ENCODE results near the gene BRSK2.

BRSK2 gene

DNA sequence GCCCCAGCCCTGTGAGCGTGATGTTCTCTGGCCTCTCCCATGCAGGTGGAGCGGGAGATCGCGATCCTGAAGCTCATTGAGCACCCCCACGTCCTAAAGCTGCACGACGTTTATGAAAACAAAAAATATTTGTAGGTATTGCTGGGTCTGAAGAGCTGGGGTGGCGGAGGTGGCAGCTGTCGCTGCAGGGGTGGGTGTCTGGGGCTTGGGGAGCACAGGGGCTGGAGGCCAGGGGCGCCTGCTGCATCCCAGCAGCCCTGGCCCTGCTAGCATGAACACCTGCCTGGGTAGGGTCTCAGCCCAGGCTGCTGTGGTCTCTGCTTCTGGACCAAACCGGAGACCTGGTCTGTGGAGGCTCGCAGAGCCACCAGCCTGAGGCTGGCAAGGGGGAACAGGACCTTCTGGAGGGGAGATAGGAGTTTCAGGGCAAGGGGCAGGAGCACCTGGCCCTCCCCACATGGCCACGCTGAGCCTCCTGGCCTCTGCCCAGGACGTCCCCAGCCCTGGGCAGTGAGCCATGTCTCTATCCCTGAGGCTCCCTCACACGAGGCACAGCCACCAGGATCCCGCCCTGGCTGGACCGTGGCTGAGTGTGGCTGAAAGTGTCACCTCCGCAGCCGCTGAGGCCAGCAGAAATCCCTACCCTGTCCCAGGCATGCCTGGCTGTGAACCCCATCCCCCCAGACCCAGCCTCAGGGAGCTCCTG lies 48.7 kb downstream of the BRSK2 start:
- DNase-seq: no peak

GRCh38 chr11:1438967-1439330 lies 49.2 kb downstream of the BRSK2 start:
- DNase-seq: no peak

DNA sequence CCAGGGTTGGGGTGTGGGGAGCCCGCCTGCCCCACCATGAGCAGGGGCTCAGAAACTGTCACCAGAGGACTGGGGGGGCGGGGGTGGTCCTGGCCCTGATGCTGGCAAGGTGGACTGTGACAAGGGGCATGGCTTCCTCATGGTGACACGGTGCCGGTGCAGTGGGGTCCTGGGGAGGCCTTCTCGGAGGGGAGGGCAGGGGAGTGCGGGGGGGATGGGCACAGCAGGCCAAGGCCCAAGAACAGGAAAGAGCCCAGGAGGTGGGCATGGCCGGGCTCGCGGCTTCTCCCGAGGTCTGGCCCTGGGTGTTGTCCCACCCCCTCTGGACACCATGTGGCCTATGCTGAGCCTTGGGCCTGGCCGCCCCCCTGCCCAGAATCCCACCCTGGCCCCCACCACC lies 49.6 kb downstream of the BRSK2 start:
- DNase-seq: no peak

DNA sequence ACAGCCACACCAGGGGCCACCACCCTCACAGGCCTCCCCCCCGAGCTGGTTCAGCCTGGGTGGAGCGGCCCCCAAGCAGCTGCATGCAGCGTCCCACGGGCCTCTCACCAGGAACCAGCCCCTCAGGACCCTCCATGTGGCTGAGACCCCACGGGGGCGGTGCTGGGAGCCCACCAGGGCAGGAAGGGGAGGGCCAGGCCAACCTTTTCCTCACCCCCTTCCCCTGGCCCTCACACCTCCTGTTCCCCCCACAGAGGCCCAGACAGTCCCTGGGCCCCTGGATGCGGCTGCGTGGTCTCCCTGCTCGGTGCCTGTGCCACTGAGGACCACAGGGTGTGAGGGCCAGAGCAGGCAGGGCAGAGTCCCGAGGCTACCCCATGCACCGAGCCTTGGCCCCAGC lies 50.3 kb downstream of the BRSK2 start:
- no peak for DNase-seq

DNA sequence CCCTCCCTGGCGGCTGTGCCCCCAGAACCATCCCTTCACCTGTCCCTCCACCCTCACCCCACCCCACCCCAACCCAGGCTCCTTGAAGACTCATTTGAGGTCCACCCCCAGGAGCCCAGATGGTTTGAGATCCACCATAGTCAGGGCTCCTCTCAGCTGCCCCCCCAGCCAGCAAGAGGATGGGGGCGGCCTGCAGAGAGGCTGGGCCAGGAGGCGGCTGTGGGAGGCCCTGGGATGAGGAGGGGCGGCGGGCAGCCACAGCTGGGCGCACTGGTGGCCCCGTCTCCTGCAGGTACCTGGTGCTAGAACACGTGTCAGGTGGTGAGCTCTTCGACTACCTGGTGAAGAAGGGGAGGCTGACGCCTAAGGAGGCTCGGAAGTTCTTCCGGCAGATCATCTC lies 50.8 kb downstream of the BRSK2 start:
- no peak for DNase-seq

DNA sequence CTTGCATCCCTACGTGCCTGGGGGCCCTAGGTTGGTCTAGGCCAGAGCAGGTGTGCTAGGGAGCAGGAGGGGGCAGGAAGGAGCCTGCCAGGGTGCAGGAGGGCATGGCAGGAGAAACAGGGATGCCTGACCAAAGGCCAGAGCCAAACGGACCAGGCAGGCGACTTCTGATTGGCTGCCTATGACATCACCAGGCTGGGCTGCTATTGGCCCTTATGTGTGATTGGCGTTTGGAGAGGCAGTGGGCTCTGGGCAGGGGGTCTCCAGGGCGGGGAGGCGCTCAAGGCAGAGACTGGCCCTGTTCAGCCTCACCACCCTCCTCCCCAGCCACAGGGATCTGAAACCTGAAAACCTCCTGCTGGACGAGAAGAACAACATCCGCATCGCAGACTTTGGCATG lies 52.4 kb downstream of the BRSK2 start:
- no peak for DNase-seq

DNA sequence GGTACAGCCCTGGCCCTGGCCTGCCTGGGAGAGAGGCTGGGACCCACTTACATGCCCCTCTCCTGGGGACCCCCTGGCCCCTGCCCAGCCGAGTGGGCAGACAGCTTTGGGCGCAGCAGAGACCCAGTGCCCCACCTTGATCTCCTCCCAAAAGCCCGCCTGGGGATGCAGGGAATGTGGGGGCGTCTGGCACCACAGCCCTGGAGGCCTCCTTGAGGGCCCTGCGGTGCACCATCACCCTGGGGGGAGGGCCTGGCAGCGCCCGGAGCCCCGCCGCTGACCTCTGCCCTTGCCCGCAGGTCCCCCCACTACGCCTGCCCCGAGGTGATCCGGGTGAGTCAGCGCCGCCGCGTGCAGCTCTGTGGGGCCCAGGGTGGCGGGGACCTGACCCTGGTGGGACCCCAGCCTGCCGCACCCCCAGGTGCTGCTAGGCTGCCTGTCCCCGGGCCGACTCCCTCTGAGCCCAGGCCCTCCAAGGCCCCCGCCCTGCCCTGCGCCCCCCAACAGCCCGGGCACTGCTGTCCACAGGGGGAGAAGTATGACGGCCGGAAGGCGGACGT lies 53.2 kb downstream of the BRSK2 start:
- DNase-seq: no peak

DNA sequence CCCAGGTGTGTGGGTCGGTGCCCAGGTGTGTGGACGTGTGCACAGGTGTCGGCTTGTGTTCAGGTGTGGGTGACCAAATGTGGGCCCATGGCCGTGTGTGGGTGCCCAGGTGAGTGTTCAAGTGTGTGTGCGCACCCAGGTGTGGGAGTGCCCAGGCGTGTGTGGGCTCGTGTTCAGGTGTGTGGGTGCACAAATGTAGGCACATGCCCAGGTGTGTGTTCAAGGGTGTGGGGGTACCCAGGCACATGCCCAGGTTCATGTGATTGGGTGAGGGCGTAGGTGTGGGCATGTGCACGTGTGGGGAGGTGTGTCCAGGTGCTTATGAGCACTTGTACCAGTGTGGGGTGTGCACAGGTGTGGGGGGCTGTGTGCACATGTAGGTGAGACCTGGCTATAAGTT lies 54.0 kb downstream of the BRSK2 start:
- DNase-seq: no peak

DNA sequence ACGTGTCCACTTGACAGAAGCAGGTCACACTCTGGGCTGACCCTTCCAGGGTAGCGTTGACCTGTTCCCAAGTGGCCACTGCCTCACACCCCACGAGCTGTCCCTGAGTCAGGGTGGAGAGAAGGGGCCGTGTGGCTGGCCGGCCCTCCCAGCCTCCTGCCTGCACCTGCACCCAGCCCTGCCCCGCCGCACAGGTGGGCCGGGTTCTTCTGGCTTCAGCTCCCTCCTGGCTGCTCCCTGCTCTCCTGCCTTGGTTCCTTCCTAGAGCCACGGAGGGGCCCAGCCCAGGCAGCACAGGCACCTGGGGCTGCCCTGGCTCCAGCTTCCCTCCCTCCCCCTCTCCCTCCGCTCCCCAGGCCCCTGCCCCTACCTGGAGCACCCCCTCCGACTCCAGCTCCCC lies 54.6 kb downstream of the BRSK2 start:
- no peak for DNase-seq

DNA sequence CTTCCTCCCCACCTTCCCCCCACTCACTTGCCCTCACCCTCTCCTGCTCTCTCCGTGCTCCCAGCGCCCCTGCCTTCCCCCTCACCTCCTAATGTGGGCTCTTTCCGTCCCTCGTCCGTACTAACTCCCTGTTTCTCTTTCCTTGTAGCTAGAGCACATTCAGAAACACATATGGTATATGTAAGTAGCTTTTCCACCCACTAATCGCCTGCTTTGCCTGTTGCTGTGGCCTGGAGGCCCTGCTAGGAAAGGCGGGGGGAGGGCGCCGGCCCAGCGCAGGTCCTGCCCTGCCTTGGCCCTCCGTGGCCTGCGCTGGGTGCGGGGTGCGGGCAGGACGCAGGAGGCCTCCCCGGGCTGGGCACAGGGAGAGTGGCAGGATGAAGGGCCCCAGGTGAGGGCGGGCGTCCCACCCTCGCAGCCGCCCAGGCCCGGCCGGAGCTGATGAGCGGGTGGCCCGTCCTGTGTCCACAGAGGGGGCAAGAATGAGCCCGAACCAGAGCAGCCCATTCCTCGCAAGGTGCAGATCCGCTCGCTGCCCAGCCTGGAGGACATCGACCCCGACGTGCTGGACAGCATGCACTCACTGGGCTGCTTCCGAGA lies 55.2 kb downstream of the BRSK2 start:
- DNase-seq: no peak

- no peak for DNase-seq
Measured at GRCh38 chr11:1445741-1446445, 56.2 kb downstream of the BRSK2 start.

DNA sequence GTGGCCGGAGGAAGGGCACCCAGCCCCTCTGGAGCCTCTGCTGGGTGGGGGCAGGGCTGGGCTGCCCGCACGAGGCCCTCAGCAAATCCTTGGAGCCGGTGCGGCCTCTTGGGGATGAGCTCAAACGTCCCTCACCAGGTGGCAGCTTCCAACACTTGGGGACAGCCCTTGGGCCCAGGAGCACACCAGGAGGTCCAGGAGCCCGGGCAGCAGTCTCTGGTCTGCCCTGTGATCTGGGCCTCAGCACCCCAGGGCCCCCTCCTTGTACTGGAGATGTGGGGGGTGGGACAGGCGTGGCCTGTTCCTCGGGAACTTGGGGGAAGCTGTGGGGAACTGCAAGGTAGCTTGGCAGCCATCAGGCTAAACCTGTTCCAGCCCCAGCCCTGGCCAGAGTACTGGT lies 56.9 kb downstream of the BRSK2 start:
- DNase-seq: no peak

- no peak for DNase-seq
Measured at GRCh38 chr11:1447845-1448825, 58.4 kb downstream of the BRSK2 start.

- no peak for DNase-seq
Measured at GRCh38 chr11:1448882-1449281, 59.1 kb downstream of the BRSK2 start.

GRCh38 chr11:1449490-1450243 lies 59.9 kb downstream of the BRSK2 start:
- no peak for DNase-seq

GRCh38 chr11:1450344-1450875 lies 60.7 kb downstream of the BRSK2 start:
- no peak for DNase-seq

- DNase-seq: no peak
Measured at GRCh38 chr11:1450949-1451710, 61.4 kb downstream of the BRSK2 start.

- DNase-seq: no peak
Measured at GRCh38 chr11:1451781-1452470, 62.2 kb downstream of the BRSK2 start.

DNA sequence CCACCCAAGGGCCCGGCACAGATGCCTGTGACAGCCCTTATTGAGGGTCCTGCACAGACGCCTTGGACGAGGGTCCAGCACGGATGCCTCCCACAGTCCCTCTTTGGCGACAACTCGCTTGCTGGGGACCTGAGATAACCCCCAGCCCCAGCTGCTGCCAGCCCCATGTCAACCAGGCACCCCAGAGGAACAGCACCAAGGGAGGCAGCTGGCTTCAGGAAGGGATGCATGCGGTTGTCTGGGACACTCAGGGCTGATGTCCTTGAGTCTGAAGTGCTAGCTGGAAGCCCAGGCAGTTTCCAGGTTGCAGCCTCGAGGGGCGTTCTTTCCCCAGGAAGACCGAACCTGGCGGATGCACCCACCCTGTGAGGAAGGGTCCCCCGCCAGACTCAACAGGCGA lies 63.0 kb downstream of the BRSK2 start:
- no peak for DNase-seq

GRCh38 chr11:1453611-1454034 lies 63.9 kb downstream of the BRSK2 start:
- no peak for DNase-seq
